HG03342 (cell line): ENCODE results near the gene IRAK2.

ENCODE experiments used
- ATAC-seq: cut with Tn5 transposase; IDR thresholded peaks from one replicate; pipeline ENCODE4 v1.9.1; 2021; ENCODE audit warnings: mild to moderate bottlenecking, moderate library complexity; ENCODE audit not compliant: unreplicated experiment

Gene IRAK2

GRCh38 chr3:10279384-10280176 is 114.9 kb downstream of the IRAK2 start:
- ATAC-seq = no peak

GRCh38 chr3:10280177-10280529 is 115.4 kb downstream of the IRAK2 start:
- no peak for ATAC-seq

- ATAC-seq = no peak
Measured at GRCh38 chr3:10280571-10280970, 115.9 kb downstream of the IRAK2 start.

- ATAC-seq = no peak
Measured at GRCh38 chr3:10281951-10282350, 117.2 kb downstream of the IRAK2 start.

GRCh38 chr3:10283638-10284037 is 118.9 kb downstream of the IRAK2 start:
- ATAC-seq = no peak

- no peak for ATAC-seq
Measured at GRCh38 chr3:10284496-10284895, 119.8 kb downstream of the IRAK2 start.

GRCh38 chr3:10285272-10286132 is 120.8 kb downstream of the IRAK2 start:
- ATAC-seq = no peak

- no peak for ATAC-seq
Measured at GRCh38 chr3:10286133-10286524, 121.4 kb downstream of the IRAK2 start.

- ATAC-seq = no peak
Measured at GRCh38 chr3:10286596-10287295, 122.0 kb downstream of the IRAK2 start.

GRCh38 chr3:10287936-10288574 is 123.3 kb downstream of the IRAK2 start:
- no peak for ATAC-seq

GRCh38 chr3:10288575-10288960 is 123.8 kb downstream of the IRAK2 start:
- no peak for ATAC-seq

GRCh38 chr3:10289077-10289476 is 124.4 kb downstream of the IRAK2 start:
- no peak for ATAC-seq

- ATAC-seq = no peak
Measured at GRCh38 chr3:10289787-10290355, 125.2 kb downstream of the IRAK2 start.

- no peak for ATAC-seq
Measured at GRCh38 chr3:10290481-10291176, 125.9 kb downstream of the IRAK2 start.

- ATAC-seq = no peak
Measured at GRCh38 chr3:10291641-10292040, 126.9 kb downstream of the IRAK2 start.

- peak; percentile 87 for ATAC-seq
Measured at GRCh38 chr3:10292505-10293419, 128.0 kb downstream of the IRAK2 start, which contains the start of gene GHRL. Gene GHRL (minus strand): TSS chr3:10292947. CDS start chr3:10290180, 2,767 bp downstream.
